Neural cell (in vitro differentiated cells): ENCODE results near the gene RAD9A. TPM values are rescaled to one million over a fixed set of nuclear protein-coding genes. Genes with fewer than 3 reads are reported as not detected.

ENCODE experiments used
- H2AFZ ChIP-seq: fragments of 200-600, 300-800 bp; sonication (generic), shearing (Covaris generic); 2 replicates; pipeline ENCODE4 v1.6.0; 2014; ENCODE audit warnings: low read depth, mild to moderate bottlenecking, antibody characterized with exemption, low read length, moderate library complexity
- H3F3A ChIP-seq: fragments of 200-600 bp; shearing (Covaris generic); 2 replicates; pipeline ENCODE4 v1.6.1; 2016; ENCODE audit warnings: mild to moderate bottlenecking, moderate library complexity, mixed read lengths, antibody characterized with exemption, low read length; ENCODE audit not compliant: insufficient read depth, poor library complexity, severe bottlenecking
- H3K27ac ChIP-seq: fragments of 200-600, 300-800 bp; sonication (generic), shearing (Covaris generic); 2 replicates; pipeline ENCODE4 v1.5.1; 2014; ENCODE audit warnings: mild to moderate bottlenecking, low read length, moderate library complexity
- H3K27me3 ChIP-seq: fragments of 300-800, 200-600 bp; sonication (generic), shearing (Covaris generic); 2 replicates; pipeline ENCODE4 v1.6.0; 2014; ENCODE audit warnings: mild to moderate bottlenecking, low read depth, low read length, moderate library complexity; ENCODE audit not compliant: insufficient read depth
- H3K36me3 ChIP-seq: fragments of 300-800, 200-600 bp; sonication (generic), shearing (Covaris generic); 2 replicates; pipeline ENCODE4 v1.5.1; 2014; ENCODE audit warnings: mild to moderate bottlenecking, antibody characterized with exemption, low read length, moderate library complexity; ENCODE audit not compliant: insufficient read depth
- H3K4me2 ChIP-seq: fragments of 300-800, 200-600 bp; sonication (generic), shearing (Covaris generic); 2 replicates; pipeline ENCODE4 v1.6.0; 2014; ENCODE audit warnings: mild to moderate bottlenecking, low read length
- H3K4me3 ChIP-seq: fragments of 300-800, 200-600 bp; sonication (generic), shearing (Covaris generic); 2 replicates; pipeline ENCODE4 v1.5.1; 2014; ENCODE audit warnings: mild to moderate bottlenecking, low read length, moderate library complexity
- H3K79me2 ChIP-seq: fragments of 200-600 bp; shearing (Covaris generic); replicated peaks from 2 replicates; pipeline ENCODE4 v1.6.0; 2014; ENCODE audit warnings: mild to moderate bottlenecking, low read length, moderate library complexity; ENCODE audit not compliant: insufficient read depth
- H3K9ac ChIP-seq: fragments of 300-800, 200-600 bp; sonication (generic), shearing (Covaris generic); 2 replicates; pipeline ENCODE4 v1.6.1; 2016; ENCODE audit warnings: mild to moderate bottlenecking, low read length, mixed read lengths
- H3K9me2 ChIP-seq: fragments of 200-600 bp; shearing (Covaris generic); 2 replicates; pipeline ENCODE4 v1.6.1; 2016; ENCODE audit warnings: mild to moderate bottlenecking, low read length, mixed read lengths; ENCODE audit not compliant: insufficient read depth
- H3K9me3 ChIP-seq: fragments of 200-600, 300-800 bp; sonication (generic), shearing (Covaris generic); 2 replicates; pipeline ENCODE4 v1.6.1; 2016; ENCODE audit warnings: mild to moderate bottlenecking, mixed run types, low read length, moderate library complexity, mixed read lengths
- H4K20me1 ChIP-seq: fragments of 200-600 bp; shearing (Covaris generic); 2 replicates; pipeline ENCODE4 v1.6.1; 2016; ENCODE audit warnings: mild to moderate bottlenecking, mixed run types; ENCODE audit not compliant: insufficient read depth
- EP300 ChIP-seq: fragments of 450-650 bp; conservative IDR thresholded peaks from 2 replicates; pipeline ENCODE4 v1.6.1; 2014; ENCODE audit warnings: antibody characterized with exemption, mild to moderate bottlenecking, moderate library complexity; ENCODE audit not compliant: poor library complexity, severe bottlenecking
- EZH2 ChIP-seq: fragments of 200-600, 300-800 bp; shearing (Covaris generic), sonication (generic); IDR thresholded peaks from 2 replicates; pipeline ENCODE4 v1.6.1; 2014; ENCODE audit warnings: antibody characterized with exemption, low read length, borderline replicate concordance, mild to moderate bottlenecking; ENCODE audit not compliant: insufficient read depth, poor library complexity, severe bottlenecking
- MXI1 ChIP-seq: fragments of 450-650 bp; conservative IDR thresholded peaks from 2 replicates; pipeline ENCODE4 v1.6.1; 2014; ENCODE audit warnings: antibody characterized with exemption, mild to moderate bottlenecking; ENCODE audit not compliant: poor library complexity, severe bottlenecking
- POLR2AphosphoS5 ChIP-seq: IDR thresholded peaks from 2 replicates; pipeline ENCODE4 v1.6.1; 2012
- RAD21 ChIP-seq: fragments of 450-650 bp; conservative IDR thresholded peaks from 2 replicates; pipeline ENCODE4 v1.6.1; 2014; ENCODE audit warnings: antibody characterized with exemption, mild to moderate bottlenecking, moderate library complexity
- SMC3 ChIP-seq: fragments of 450-650 bp; conservative IDR thresholded peaks from 2 replicates; pipeline ENCODE4 v1.6.1; 2014; ENCODE audit warnings: antibody characterized with exemption, mild to moderate bottlenecking, moderate library complexity; ENCODE audit not compliant: poor library complexity
- TAF1 ChIP-seq: IDR thresholded peaks from 2 replicates; pipeline ENCODE4 v1.6.1; 2012; ENCODE audit warnings: low read depth
- polyA plus RNA-seq: library from polyadenylated mRNA; depleted of rRNA; stranded (reverse); fragments of >200 nt; gene quantifications from 2 replicates; pipeline ENCODE4 v1.2.3, GENCODE V29; 2014
- TF ChIP-seq, protein P1 (sequence below): IDR thresholded peaks from 2 replicates; pipeline ENCODE4 v1.6.1; 2012; ENCODE audit warnings: borderline replicate concordance
- TF ChIP-seq, protein P2 (sequence below): fragments of 450-650 bp; IDR thresholded peaks from 2 replicates; pipeline ENCODE4 v1.5.1; 2014; ENCODE audit warnings: antibody characterized with exemption, mild to moderate bottlenecking, moderate library complexity; ENCODE audit not compliant: poor library complexity, severe bottlenecking

The RAD9A gene
- polyA plus RNA-seq, 1 donor from 2014 or later, result 59.6 TPM

GRCh38 chr11:67366546-67366945, 25.2 kb upstream of the RAD9A start:
- Histone ChIP-seq H3F3A (no peaks in the 10 kb centered on the region), H3K27ac (no peak overlapping the region), H2AFZ (no peak overlapping the region), H3K9me2 (no peaks in the 10 kb centered on the region), H4K20me1 (no peaks in the 10 kb centered on the region), H3K9me3 (no peaks in the 10 kb centered on the region), H3K4me2 (no peak overlapping the region), H3K4me3 (no peak overlapping the region), H3K27me3 (peaks cover under 1% of the 10 kb centered on the region), H3K36me3 (no peaks in the 10 kb centered on the region), H3K79me2 (no peaks in the 10 kb centered on the region), H3K9ac (no peak overlapping the region)
- no peak for TF ChIP-seq EP300
- TF ChIP-seq, protein P1, sequence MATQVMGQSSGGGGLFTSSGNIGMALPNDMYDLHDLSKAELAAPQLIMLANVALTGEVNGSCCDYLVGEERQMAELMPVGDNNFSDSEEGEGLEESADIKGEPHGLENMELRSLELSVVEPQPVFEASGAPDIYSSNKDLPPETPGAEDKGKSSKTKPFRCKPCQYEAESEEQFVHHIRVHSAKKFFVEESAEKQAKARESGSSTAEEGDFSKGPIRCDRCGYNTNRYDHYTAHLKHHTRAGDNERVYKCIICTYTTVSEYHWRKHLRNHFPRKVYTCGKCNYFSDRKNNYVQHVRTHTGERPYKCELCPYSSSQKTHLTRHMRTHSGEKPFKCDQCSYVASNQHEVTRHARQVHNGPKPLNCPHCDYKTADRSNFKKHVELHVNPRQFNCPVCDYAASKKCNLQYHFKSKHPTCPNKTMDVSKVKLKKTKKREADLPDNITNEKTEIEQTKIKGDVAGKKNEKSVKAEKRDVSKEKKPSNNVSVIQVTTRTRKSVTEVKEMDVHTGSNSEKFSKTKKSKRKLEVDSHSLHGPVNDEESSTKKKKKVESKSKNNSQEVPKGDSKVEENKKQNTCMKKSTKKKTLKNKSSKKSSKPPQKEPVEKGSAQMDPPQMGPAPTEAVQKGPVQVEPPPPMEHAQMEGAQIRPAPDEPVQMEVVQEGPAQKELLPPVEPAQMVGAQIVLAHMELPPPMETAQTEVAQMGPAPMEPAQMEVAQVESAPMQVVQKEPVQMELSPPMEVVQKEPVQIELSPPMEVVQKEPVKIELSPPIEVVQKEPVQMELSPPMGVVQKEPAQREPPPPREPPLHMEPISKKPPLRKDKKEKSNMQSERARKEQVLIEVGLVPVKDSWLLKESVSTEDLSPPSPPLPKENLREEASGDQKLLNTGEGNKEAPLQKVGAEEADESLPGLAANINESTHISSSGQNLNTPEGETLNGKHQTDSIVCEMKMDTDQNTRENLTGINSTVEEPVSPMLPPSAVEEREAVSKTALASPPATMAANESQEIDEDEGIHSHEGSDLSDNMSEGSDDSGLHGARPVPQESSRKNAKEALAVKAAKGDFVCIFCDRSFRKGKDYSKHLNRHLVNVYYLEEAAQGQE, result no peak

GRCh38 chr11:67366961-67367760, 24.6 kb upstream of the RAD9A start:
- Histone ChIP-seq H3K79me2 (no peaks in the 10 kb centered on the region), H4K20me1 (no peaks in the 10 kb centered on the region), H3K36me3 (no peaks in the 10 kb centered on the region), H2AFZ (no peak overlapping the region), H3K4me2 (no peak overlapping the region), H3K27ac (no peak overlapping the region), H3K9me3 (no peaks in the 10 kb centered on the region), H3K9me2 (no peaks in the 10 kb centered on the region), H3F3A (no peaks in the 10 kb centered on the region), H3K4me3 (no peak overlapping the region), H3K9ac (no peak overlapping the region), H3K27me3 (peaks cover 7% of the 10 kb centered on the region)
- TF ChIP-seq POLR2AphosphoS5 (no peak), MXI1 (no peak), RAD21 (no peak), EZH2 (no peak), TAF1 (no peak), EP300 (no peak), SMC3 (no peak)
- TF ChIP-seq, protein P2, sequence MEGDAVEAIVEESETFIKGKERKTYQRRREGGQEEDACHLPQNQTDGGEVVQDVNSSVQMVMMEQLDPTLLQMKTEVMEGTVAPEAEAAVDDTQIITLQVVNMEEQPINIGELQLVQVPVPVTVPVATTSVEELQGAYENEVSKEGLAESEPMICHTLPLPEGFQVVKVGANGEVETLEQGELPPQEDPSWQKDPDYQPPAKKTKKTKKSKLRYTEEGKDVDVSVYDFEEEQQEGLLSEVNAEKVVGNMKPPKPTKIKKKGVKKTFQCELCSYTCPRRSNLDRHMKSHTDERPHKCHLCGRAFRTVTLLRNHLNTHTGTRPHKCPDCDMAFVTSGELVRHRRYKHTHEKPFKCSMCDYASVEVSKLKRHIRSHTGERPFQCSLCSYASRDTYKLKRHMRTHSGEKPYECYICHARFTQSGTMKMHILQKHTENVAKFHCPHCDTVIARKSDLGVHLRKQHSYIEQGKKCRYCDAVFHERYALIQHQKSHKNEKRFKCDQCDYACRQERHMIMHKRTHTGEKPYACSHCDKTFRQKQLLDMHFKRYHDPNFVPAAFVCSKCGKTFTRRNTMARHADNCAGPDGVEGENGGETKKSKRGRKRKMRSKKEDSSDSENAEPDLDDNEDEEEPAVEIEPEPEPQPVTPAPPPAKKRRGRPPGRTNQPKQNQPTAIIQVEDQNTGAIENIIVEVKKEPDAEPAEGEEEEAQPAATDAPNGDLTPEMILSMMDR, result no peak
- TF ChIP-seq, protein P1, result no peak
